Measurements from ENCODE around the gene EFNA3. TPM values are rescaled to one million over a fixed set of nuclear protein-coding genes. Genes with fewer than 3 reads are reported as not detected.
A peak's percentile ranks its signal among the peaks of the same experiment; 100 is the strongest.

Gene EFNA3
- total and polyA plus RNA-seq, 9 of the 15 experiments (the other 6 are each of a cell fraction or from before 2014, with no cell fraction given), result 0.59 to 7.9 (median 4.7) TPM

DNA sequence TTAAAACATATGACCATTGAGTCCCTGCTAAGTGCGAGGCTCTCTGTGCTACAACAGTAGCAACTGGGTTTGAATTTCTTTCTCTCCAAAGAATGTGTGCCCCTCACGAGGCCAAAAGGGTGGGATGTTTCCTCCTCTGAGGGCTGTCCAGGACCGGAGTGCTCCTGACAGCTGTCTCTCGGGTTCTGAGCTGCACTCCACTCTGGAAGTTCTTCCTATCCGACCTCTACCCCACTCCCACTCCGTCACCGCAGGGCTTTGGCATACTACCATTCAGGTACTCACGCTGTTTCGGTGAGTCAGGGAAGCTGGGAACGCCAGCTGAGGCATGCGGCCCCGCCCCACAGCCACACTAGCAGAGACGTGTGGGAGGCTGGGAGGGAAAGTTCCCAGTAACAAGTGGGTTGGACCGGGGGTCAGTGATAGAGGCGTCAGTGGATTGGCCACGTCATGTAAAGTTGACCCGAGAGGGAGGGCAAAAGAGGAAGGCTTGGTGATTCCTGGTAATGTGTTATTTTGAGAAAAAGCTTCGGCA lies 56.3 kb downstream of the EFNA3 start (continued):
- TF ChIP-seq ZFP36 (IDR thresholded peaks at IDR 0.05; ENCODE audit: low read depth, low read length, partially characterized antibody), result peak; percentile 13
- TF ChIP-seq NCOA1 (IDR thresholded peaks at IDR 0.05; ENCODE audit: low read depth), result no peak
- TF ChIP-seq PHB (CRISPR knock-in tag; IDR thresholded peaks at IDR 0.05), result no peak
- no peak for TF ChIP-seq NFRKB (IDR thresholded peaks at IDR 0.05; ENCODE audit: low read depth)
- TF ChIP-seq PRPF4 (IDR thresholded peaks at IDR 0.05; ENCODE audit: insufficient read depth, low read depth, low read length, poor library complexity, severe bottlenecking), result no peak
- TF ChIP-seq, protein P1, sequence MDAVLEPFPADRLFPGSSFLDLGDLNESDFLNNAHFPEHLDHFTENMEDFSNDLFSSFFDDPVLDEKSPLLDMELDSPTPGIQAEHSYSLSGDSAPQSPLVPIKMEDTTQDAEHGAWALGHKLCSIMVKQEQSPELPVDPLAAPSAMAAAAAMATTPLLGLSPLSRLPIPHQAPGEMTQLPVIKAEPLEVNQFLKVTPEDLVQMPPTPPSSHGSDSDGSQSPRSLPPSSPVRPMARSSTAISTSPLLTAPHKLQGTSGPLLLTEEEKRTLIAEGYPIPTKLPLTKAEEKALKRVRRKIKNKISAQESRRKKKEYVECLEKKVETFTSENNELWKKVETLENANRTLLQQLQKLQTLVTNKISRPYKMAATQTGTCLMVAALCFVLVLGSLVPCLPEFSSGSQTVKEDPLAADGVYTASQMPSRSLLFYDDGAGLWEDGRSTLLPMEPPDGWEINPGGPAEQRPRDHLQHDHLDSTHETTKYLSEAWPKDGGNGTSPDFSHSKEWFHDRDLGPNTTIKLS (IDR thresholded peaks at IDR 0.05; ENCODE audit: borderline replicate concordance, low read depth), result peak; percentile 88; the same call in 1 of the 2 replicates
- no peak for TF ChIP-seq DDX20 (tag; IDR thresholded peaks at IDR 0.05; ENCODE audit: low read depth)
- TF ChIP-seq MECOM (CRISPR knock-in tag; IDR thresholded peaks at IDR 0.05), result no peak
- TF ChIP-seq CCAR2 (IDR thresholded peaks at IDR 0.05; ENCODE audit: low read depth, low read length), result no peak
- TF ChIP-seq, protein P2, sequence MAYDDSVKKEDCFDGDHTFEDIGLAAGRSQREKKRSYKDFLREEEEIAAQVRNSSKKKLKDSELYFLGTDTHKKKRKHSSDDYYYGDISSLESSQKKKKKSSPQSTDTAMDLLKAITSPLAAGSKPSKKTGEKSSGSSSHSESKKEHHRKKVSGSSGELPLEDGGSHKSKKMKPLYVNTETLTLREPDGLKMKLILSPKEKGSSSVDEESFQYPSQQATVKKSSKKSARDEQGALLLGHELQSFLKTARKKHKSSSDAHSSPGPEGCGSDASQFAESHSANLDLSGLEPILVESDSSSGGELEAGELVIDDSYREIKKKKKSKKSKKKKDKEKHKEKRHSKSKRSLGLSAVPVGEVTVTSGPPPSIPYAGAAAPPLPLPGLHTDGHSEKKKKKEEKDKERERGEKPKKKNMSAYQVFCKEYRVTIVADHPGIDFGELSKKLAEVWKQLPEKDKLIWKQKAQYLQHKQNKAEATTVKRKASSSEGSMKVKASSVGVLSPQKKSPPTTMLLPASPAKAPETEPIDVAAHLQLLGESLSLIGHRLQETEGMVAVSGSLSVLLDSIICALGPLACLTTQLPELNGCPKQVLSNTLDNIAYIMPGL (CRISPR knock-in tag; IDR thresholded peaks at IDR 0.05), result no peak
- TF ChIP-seq, protein P3, sequence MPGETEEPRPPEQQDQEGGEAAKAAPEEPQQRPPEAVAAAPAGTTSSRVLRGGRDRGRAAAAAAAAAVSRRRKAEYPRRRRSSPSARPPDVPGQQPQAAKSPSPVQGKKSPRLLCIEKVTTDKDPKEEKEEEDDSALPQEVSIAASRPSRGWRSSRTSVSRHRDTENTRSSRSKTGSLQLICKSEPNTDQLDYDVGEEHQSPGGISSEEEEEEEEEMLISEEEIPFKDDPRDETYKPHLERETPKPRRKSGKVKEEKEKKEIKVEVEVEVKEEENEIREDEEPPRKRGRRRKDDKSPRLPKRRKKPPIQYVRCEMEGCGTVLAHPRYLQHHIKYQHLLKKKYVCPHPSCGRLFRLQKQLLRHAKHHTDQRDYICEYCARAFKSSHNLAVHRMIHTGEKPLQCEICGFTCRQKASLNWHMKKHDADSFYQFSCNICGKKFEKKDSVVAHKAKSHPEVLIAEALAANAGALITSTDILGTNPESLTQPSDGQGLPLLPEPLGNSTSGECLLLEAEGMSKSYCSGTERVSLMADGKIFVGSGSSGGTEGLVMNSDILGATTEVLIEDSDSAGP (CRISPR knock-in tag; IDR thresholded peaks at IDR 0.05), result no peak
- TF ChIP-seq, protein P4, sequence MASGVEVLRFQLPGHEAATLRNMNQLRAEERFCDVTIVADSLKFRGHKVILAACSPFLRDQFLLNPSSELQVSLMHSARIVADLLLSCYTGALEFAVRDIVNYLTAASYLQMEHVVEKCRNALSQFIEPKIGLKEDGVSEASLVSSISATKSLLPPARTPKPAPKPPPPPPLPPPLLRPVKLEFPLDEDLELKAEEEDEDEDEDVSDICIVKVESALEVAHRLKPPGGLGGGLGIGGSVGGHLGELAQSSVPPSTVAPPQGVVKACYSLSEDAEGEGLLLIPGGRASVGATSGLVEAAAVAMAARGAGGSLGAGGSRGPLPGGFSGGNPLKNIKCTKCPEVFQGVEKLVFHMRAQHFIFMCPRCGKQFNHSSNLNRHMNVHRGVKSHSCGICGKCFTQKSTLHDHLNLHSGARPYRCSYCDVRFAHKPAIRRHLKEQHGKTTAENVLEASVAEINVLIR (CRISPR knock-in tag; IDR thresholded peaks at IDR 0.05), result no peak; the same call in 1 of the 2 replicates
- TF ChIP-seq MAZ (CRISPR knock-in tag; conservative IDR thresholded peaks at IDR 0.05 in 1 of 2, IDR thresholded peaks at IDR 0.05 in 1 of 2), result peak in 1 of 2 experiments; percentile 33; a peak in 1 of 4 replicates
- no peak for TF ChIP-seq ZSCAN29 (IDR thresholded peaks at IDR 0.05)
- peak; percentile 35; the same call in 1 of the 2 replicates for TF ChIP-seq JUN (IDR thresholded peaks at IDR 0.05; ENCODE audit: borderline replicate concordance, low read depth, low read length)
- TF ChIP-seq JUN (CRISPR knock-in tag; IDR thresholded peaks at IDR 0.05; ENCODE audit: borderline replicate concordance), result 0 out of 2 replicates have a peak, but pooled peaks have one; percentile 43
- TF ChIP-seq MTA1 (IDR thresholded peaks at IDR 0.05; ENCODE audit: borderline replicate concordance), result peak; percentile 87
- TF ChIP-seq CXXC5 (CRISPR knock-in tag; IDR thresholded peaks at IDR 0.05), result 0 out of 2 replicates have a peak, but pooled peaks have one; percentile 7
- no peak for TF ChIP-seq WHSC1 (IDR thresholded peaks at IDR 0.05; ENCODE audit: low read length)
- TF ChIP-seq SAFB2 (IDR thresholded peaks at IDR 0.05; ENCODE audit: borderline replicate concordance, low read depth, low read length, severe bottlenecking), result no peak
- TF ChIP-seq, protein P5, sequence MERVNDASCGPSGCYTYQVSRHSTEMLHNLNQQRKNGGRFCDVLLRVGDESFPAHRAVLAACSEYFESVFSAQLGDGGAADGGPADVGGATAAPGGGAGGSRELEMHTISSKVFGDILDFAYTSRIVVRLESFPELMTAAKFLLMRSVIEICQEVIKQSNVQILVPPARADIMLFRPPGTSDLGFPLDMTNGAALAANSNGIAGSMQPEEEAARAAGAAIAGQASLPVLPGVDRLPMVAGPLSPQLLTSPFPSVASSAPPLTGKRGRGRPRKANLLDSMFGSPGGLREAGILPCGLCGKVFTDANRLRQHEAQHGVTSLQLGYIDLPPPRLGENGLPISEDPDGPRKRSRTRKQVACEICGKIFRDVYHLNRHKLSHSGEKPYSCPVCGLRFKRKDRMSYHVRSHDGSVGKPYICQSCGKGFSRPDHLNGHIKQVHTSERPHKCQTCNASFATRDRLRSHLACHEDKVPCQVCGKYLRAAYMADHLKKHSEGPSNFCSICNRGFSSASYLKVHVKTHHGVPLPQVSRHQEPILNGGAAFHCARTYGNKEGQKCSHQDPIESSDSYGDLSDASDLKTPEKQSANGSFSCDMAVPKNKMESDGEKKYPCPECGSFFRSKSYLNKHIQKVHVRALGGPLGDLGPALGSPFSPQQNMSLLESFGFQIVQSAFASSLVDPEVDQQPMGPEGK (CRISPR knock-in tag; IDR thresholded peaks at IDR 0.05; ENCODE audit: borderline replicate concordance), result no peak
